ENCODE data around the gene GOLT1B.

GRCh38 chr12:21538061-21538653 lies 36.6 kb downstream of the GOLT1B start:
- no peak for TF ChIP-seq POLR2AphosphoS5 (IDR thresholded peaks at IDR 0.05)
- no peak for TF ChIP-seq CTCF (IDR thresholded peaks at IDR 0.05)
- TF ChIP-seq POLR2A (IDR thresholded peaks at IDR 0.05; ENCODE audit: low read depth) = no peak
